COLO668 (cell line): ENCODE data around the gene AMPD2.

Source experiments
- DNase-seq: peaks from one replicate; lab custom pipeline; 2025; ENCODE audit not compliant: unreplicated experiment; lab: John Stamatoyannopoulos, UW

The AMPD2 gene

DNA sequence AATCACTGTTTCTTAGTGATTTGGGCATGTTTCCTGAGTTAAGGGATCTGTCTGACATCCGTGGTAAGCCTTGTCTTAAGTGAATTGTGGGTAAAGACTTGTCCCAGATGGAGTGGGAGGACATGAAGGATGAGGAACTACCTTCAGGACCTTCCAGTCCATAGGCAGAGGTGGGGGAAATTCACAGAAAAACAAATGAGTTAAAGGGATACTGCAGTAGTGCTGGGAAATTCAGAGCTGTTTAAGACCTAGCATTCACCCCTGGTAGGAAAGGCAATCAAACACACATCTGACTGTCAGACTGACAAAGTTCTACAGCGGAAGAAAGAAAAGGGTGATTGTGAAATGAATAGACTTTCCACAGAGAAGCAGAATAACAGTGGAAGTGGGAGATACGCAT lies 3.2 kb upstream of the AMPD2 start:
- DNase-seq, result no peak

DNA sequence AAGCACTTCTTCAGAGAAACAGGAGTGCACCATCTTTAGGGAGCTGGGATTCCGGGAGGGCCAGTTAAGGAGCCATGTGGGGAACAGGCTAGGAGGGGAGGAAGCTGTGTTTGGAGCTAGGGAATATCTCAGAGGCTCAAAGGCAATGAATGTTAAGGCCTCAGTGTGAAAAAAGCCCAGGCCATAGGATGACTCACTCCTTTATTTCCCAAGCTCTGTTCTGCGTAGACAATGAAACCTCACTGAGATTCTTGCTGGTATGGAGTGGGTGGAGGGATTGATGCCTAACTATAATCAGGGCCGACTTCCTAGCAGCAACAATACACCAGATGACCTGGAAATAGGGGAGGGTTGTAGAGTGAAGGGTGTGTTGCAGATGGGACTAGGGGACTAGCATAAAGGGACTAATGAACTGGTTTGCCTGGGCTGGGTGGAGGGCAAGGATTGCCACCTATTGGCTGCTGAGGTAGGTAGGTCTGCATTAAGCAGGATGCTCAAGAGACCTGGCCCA lies 2.3 kb upstream of the AMPD2 start:
- DNase-seq, result no peak

DNA sequence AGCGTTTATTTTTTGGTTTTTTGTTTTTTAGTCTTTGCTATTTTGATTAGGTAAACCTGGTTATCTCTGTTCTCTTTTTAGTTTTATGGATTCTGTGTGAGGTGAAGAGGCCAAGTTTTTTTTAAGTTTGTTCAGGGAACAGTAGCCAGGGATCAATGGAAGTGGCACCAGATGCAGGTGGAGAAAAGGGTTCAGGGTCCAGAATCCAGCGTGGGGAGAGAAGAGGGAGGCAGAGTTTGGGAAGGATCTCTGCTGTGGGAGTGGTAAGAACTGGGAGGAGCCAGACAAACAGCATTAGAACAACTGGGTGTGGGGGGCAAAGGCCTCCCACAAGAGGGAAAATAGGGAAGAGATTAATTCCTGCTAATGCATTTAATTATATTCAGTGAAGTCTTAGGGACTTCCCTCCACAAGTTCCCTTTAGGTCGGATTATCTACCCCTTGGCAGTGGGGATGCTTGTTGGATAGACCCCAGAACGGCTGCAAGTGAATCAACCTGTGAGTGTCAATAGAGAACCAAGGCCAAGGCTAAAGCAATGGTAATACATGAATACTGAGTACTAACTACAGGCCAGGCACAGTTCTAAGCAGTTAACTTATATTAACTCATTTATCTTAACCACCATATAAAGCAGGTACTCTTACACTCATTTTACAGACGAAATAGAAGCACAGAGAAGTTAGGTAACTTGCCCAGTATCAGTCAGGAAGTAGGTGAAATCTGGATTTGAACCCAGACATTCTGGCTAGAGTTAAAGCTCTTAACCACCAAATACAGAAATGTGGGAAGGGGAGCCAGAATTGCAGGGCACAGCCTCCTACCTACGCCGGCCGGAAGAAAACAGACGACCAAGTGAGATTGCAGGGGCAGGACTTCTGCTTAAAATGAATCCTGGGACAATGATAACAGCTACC lies 719 bp upstream of the AMPD2 start:
- no peak for DNase-seq

DNA sequence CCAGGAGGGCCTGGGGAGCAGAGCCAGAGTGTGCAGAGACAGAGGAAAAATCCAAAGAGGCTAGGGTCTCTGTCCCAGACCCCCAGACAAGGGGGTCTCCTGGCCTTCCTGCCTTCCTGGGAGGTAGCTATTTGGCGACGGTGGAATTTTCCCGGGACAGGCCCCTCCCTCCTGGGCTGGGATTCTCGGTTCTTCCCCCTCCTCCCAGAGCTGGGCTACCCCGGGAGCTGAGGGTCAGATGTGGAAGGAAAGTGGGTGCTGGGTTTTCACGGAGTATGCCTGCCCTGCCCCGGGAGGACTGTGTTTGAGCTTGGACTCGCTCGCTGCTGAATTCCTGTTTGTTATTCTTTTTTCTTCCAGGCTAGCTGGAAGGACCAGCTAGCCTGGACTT lies 759 bp downstream of the AMPD2 start:
- DNase-seq, result peak; percentile 51

DNA sequence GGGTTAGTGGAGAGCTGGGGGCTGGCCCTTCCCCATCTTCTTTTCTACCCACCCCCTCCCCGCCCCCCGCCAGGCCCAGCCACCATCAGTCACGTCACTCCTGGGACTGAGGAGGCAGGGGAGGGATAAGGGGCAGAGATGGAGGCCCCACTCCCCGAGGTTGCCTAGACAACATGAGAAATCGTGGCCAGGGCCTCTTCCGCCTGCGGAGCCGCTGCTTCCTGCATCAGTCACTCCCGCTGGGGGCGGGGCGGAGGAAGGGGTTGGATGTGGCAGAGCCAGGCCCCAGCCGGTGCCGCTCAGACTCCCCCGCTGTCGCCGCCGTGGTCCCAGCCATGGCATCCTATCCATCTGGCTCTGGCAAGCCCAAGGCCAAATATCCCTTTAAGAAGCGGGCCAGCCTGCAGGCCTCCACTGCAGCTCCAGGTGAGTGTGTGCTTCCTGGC lies 1.2 kb downstream of the AMPD2 start:
- peak; percentile 95 for DNase-seq

DNA sequence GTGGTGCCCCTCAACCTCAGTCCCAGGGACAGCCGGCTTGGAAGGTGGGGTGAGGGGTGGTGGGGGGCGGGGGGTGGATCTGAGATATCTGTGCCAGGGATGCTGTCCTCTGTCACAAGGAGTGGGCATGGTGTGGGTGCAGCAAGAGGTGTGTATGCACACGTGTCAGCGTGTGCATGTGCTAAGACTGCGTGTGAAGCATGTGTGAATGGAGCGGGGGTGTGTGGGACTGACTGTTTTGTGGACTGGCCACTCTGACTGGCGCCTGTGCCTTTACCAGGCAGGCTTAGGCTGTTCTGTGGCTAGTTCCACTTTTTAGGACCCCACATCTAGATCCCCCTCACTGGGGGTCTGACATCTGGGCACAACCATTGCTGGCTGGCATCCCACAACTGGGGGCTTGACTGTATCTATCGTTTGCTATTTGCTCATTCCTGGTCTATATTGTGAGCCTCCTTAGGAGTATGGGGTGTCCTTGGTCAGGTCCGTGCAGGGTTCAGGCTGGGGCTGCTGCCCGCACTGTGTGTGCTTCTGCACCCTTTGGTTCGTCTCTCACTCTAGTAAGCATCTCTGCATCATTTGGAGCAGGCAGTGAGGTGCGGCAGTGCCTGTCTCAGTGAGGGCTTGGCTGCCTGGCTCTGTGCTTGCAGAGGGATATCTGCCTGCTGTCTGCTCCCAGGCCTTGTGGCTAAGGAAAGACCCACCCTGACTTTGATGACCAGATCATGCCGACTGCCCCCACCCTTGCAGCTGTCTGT lies 1.9 kb downstream of the AMPD2 start:
- no peak for DNase-seq

DNA sequence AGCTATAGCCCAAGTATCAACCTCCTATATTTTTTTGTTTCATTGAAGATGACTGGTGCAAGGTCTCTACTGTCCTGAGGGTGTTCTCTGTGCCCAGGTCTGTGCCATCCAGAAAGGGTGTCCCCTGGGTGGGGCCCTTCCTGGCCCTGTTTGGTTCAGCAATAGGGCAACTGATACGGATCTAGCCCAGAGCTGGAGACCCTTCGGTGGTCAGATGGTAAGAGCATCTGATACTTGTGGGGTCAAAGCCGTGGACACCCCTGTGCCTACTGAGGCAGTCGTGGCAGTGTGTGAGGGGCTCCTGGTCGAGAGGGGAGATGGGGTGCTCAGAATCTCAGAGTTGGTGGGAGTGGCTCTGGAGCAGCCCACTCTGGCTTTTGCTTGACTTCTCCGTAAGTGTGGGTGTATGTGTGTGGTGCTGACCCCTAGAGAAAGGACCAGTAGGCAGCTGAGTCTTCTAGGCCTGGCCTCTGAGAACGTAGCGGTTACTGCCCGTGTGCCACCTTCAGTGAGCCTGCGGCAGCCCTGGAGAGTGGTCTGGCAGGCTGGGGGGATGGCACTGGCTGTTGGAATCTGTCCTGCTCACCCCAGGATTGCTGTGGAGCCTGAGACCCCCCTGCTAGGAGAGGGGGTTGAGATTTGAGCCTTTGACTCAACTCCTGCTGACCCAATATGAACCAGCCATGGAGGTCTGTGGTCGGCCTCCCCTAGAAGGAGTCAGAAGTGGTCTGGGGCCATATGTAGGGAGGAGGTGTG lies 2.7 kb downstream of the AMPD2 start:
- DNase-seq, result no peak

DNA sequence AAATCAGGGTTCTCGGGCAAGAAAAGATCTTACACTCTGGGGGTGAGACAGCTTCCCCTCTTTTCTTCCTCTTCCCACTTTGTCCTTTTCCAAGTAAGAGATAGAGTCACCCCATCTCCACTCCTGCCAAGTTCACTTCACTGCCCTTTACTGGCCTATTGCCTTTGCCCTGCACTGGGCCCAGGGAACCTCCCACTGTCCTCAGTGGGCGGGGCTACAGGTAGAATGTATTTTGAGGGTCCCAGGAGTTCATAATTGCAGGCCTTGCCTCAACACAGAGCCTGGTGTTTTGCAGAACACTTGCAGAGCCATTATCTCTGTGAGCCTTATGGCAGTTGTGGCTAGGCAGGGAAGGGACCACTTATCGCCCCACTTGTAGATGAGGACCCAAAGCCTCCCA lies 3.3 kb downstream of the AMPD2 start:
- no peak for DNase-seq

DNA sequence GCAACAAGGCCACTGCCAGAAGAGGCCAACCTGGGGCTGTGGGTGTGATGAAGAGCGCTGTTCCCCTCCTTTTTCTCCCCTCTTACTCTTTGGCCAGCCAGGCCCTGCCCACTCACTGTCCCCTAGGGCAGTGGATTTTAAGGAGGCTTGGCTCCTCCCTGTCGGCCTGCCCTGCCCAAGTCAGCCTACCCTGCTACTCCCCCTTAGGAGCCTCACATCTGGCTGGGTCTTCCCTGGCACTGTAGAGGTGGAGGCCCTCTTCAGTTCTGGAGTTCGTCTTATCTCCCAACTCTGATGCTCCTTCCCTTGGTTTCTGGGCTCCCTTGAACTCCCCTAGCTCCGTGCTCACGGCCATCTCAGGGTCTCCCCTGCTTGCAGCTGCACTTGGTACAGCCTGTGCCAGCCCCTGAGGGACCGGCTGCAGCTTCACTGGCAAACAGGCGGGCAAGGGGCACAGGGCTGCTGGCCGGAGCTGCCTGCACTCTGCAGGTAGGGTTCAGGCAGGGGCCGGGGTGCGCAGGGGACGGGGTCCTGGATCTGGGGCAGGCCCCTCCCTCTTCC lies 4.0 kb downstream of the AMPD2 start:
- no peak for DNase-seq

DNA sequence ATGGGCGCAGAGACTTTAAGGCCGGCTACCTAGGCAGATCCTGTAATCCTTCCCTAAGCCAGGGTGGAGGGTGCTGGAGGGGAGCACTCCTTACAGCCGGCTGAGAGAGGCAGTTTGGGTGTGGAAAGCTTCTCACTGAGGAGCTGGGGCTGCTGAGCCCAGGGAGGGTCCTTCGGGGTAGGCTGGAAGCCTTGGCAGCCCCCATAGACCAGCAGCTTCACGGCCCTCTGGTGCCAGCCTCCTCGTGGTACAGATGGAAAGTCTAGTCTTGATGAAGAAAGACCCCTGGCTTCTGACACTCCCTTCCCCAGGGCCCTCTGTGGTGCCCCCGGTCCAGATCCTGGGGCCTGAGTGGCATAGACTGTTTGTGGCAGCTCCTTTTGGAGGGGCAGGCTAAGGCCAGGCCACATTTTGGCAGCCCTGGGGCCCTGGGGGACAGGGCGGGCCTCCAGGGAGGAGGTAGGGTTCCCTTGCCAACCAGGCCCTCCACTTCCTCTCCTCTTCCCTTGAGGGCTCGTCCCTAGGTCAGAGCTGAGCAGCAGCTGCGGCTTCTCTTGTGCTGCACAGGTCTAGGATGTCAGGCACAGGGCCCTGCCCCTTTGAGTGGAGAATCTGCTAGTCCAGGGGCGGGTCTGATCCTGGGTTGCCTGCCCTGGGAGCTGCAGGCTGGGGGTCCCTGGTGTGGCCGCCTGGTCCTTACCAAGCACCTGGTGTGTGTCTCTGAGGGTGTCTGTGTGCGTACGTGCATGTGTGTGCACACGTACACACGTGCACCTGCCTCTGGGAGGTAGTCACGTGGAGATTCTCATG lies 4.8 kb downstream of the AMPD2 start:
- peak; percentile 75 for DNase-seq

DNA sequence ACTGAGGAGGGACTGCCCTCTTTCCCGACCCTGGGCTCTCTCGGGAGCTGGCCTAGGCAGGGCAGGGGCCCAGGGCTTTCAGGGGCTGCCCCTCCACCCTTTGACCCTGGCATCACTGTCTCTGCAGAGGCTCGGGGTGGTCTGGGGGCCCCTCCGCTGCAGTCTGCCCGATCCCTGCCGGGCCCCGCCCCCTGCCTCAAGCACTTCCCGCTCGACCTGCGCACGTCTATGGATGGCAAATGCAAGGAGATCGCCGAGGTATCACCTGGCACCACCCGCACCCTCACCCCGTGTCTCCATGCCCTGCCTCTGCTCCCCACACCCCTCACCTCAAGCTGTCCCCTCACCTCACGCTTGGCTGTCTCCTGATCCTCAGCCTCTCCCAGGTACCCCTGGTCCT lies 5.5 kb downstream of the AMPD2 start:
- peak; percentile 19 for DNase-seq

DNA sequence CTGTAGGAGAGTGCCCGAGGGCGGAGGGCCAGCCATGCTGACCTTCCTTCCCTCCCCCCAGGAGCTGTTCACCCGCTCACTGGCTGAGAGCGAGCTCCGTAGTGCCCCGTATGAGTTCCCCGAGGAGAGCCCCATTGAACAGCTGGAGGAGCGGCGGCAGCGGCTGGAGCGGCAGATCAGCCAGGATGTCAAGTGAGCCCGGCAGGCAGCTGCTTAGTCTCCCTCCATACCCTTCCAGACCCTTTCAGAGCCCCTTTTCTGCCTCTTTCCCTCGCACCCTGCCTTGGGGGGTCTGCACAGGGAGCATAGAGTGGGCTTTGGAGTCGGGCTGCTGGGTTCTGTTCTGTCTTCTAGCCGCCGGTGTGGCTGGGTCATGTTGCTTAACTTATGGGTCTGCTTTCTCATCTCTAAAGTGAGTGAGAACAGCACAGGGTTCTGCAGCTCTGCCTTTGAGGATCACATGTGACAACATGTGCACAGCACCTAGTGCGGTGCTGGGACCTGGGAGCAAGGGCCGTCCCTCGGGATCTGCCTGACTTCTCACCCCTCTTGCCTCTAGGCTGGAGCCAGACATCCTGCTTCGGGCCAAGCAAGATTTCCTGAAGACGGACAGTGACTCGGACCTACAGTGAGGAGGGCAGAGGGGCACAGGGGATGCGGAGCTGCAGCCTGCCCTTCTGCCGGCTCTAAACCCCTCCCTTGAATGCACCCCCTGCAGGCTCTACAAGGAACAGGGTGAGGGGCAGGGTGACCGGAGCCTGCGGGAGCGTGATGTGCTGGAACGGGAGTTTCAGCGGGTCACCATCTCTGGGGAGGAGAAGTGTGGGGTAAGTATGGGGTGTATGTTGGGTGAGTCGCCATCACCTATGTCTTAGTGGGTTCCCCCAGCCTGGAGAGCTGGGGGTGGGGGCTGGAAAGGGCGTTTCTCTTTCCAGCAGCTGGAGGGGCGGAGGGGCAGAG lies 6.2 kb downstream of the AMPD2 start:
- no peak for DNase-seq

DNA sequence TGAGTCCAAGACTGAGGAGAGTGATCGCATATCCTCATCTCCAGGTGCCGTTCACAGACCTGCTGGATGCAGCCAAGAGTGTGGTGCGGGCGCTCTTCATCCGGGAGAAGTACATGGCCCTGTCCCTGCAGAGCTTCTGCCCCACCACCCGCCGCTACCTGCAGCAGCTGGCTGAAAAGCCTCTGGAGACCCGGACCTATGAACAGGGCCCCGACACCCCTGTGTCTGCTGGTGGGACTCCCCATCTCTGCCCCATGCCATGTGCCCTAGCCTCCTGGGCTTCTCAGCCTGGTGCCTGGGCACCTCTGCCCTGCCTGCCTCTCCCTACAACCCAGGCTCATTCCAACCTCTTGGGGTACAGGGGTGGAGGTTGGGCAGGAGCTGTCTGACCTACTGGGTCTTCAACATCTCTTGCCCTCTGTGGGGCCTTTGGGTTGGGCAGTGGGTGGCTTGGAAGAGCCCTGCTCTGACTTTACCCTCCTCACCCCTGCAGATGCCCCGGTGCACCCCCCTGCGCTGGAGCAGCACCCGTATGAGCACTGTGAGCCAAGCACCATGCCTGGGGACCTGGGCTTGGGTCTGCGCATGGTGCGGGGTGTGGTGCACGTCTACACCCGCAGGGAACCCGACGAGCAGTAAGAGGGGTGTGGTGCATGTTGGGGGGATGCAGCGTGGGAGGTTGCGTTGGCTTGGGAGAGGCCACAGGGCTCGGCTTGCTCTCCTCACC lies 7.2 kb downstream of the AMPD2 start:
- DNase-seq, result no peak

DNA sequence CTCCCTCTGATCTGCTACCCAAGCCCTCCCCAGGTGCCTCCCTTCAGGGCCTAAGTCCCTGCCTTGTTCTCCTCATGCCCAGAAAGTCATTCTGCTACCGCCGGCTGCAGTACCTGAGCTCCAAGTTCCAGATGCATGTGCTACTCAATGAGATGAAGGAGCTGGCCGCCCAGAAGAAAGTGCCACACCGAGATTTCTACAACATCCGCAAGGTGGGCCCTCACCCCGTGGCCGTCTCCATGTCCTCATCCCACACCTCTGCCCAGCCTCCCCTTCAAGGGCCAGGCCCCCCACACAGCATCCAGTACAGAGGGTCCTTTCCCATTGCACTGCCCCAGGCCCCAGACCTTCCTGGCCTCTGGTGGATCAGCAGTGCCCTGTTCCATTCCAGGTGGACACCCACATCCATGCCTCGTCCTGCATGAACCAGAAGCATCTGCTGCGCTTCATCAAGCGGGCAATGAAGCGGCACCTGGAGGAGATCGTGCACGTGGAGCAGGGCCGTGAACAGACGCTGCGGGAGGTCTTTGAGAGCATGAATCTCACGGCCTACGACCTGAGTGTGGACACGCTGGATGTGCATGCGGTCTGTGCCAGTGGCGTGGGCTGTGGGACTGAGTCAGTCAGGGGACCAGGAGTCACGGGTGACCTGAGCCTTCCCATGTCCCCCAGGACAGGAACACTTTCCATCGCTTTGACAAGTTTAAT lies 8.2 kb downstream of the AMPD2 start:
- no peak for DNase-seq

DNA sequence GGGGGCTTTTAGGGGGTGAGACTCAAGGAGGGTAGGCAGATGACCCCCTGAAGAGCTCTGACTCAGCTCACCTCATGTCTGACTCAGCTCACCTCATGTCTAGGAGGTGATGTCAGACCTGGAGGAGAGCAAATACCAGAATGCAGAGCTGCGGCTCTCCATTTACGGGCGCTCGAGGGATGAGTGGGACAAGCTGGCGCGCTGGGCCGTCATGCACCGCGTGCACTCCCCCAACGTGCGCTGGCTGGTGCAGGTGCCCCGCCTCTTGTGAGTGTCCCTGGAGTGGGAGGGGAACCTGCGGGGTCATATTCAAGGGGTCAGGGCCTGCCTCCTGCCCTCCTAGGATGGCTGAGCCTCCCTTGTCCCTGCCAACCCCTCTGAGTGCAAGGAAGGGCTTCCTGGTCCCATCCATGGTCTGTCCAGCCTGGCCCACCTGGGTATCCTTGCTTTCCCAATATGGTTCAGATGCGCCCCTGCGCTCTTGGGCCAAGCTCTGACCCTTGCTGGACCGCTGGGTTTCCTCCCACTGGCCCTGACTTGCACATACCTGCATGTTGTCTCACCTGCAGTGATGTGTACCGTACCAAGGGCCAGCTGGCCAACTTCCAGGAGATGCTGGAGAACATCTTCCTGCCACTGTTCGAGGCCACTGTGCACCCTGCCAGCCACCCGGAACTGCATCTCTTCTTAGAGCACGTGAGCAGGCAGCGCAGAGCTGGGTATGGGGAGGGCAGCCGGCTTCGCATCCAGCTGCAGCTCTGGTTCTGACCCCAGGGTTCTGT lies 9.1 kb downstream of the AMPD2 start:
- DNase-seq, result no peak

DNA sequence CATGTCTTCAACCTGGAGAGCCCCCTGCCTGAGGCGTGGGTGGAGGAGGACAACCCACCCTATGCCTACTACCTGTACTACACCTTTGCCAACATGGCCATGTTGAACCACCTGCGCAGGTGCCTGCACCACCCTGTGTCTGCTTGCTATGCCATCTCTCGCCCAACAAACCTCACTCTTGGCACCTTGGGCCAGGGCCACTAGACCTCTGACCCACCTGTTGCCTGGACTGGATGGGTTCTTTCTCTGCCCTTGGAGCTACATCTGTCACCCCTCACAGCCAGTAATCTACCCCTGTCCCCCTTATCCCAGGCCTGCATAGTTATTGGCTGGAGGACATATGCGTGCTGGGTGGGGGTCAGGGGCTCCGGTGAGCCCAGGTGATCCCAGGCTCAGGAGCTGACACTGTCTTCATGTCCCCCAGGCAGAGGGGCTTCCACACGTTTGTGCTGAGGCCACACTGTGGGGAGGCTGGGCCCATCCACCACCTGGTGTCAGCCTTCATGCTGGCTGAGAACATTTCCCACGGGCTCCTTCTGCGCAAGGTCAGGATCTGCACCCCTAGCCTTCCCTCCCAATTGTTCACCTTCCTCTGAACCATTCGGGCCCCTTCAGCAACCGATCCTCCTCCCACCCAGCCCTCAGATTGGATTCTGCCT lies 9.9 kb downstream of the AMPD2 start:
- no peak for DNase-seq
